ENCODE data around the gene OR6B3.

OR6B3 gene

GRCh38 chr2:240030379-240031094, 22.8 kb downstream of the OR6B3 start, which contains the start of gene OR6B2:
OR6B2 (minus strand) TSS chr2:240030429; CDS start chr2:240030429, 0 bp downstream.
- no peak within 1 kb of the TSS for H3K4me3 Mint-ChIP-seq
- no peaks in the 10 kb centered on the region for H3K4me1 Mint-ChIP-seq
- peaks cover 32 to 39% of the 10 kb centered on the region in 2 donors for H3K27me3 Mint-ChIP-seq
- no peak for DNase-seq
- no peaks in the 10 kb centered on the region for H3K36me3 Mint-ChIP-seq
- H3K27ac Mint-ChIP-seq: no peak within 1 kb of the TSS
- no peaks in the 10 kb centered on the region for H3K9me3 Mint-ChIP-seq
- ATAC-seq (replicated peaks): no peak

DNA sequence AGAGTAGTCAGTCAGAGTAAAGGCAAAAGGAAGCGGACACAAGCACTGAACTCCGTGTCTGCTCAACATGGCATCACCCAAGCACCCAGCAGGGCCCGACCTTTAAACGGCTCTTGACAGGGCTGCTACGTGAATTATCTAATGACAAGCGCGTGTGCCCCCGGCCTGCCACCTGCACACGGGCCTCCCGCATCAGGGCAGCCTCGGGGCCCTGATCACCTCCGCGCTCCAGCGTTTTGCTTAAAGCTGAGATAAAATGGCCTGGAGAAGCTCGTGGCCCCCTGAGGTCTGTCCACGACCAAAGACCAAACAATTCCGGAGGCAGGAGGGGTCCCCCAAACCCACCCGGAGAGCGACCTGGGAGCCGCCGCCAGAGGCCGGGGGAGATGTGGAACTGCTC, 28.6 kb downstream of the OR6B3 start:
- peaks cover 7 to 9% of the 10 kb centered on the region in 2 donors for H3K36me3 Mint-ChIP-seq
- ATAC-seq (replicated peaks) (peak; percentile 33 to 43), DNase-seq (no peak)
- H3K9me3 Mint-ChIP-seq: no peaks in the 10 kb centered on the region
- peak overlapping the region; percentile 98 for H3K27ac Mint-ChIP-seq
- H3K27me3 Mint-ChIP-seq: peaks cover 5 to 12% of the 10 kb centered on the region in 2 donors
- peaks cover 9 to 33% of the 10 kb centered on the region in 2 donors for H3K4me1 Mint-ChIP-seq
- H3K4me3 Mint-ChIP-seq: peak overlapping the region; percentile 90 to 94

DNA sequence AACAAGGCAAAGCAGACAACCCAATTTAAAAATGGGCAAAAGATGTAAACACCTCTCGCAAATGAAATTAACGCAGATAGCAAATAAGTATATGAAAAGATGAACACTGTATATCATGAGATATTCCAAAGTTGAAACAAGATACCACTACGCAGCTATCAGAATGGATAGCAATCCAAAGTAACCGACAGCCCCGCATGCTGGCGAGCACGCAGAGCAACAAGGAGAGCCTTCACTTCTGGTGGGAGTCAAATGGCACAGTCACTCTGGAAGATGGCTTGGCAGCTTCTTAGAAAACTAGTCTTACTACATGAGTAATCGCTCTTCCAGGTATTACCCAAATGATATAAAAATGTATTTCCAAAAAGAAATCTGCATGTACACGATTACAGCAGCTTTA, 29.5 kb downstream of the OR6B3 start:
- Mint-ChIP-seq H3K36me3 (peaks cover 12 to 14% of the 10 kb centered on the region in 2 donors), H3K4me1 (peaks cover 11 to 33% of the 10 kb centered on the region in 2 donors), H3K27me3 (peaks cover 0 to 6% of the 10 kb centered on the region in 2 donors), H3K9me3 (no peaks in the 10 kb centered on the region), H3K27ac (no peak overlapping the region), H3K4me3 (peak overlapping the region; percentile 90 to 94)
- ATAC-seq (replicated peaks) (no peak), DNase-seq (no peak)

GRCh38 chr2:240021488-240022104, 31.7 kb downstream of the OR6B3 start:
- Mint-ChIP-seq H3K27me3 (peaks cover 0 to 2% of the 10 kb centered on the region in 2 donors), H3K36me3 (peaks cover 32 to 34% of the 10 kb centered on the region in 2 donors), H3K9me3 (no peaks in the 10 kb centered on the region), H3K4me3 (no peak overlapping the region), H3K27ac (no peak overlapping the region), H3K4me1 (peaks cover 16 to 33% of the 10 kb centered on the region in 2 donors)
- ATAC-seq (replicated peaks) (peak; percentile 21 to 26), DNase-seq (peak; percentile 52)

DNA sequence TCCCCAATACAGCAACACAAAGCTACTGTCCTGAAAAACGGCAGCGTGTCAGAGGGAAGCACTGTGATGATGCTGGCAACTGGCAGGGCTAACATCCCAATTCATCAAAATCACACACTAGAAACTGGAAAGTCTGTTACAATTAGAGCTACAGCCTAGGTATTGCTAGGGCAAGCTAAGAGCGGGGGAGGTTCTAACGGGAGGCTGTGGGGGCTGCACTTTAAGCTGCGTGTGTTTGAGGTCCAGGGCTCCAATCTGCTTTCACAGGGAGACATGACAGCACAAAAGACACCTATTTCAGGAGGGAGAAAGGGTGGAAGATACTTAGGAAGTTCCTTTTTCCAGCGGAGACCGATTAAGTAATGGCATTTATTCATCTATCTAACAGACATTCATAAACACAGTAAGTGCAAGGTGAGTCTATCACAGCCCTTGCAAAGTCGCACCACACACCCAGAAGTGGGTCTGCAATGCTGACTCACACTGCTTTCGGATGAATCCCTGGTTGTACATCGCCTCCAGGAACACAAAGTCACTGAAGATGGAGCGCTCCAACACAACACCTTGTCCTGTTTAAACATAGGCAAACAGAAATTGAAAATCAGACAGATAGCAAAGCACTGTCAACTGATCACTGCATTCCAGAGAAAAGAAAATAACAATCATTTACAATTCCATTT, 35.1 kb downstream of the OR6B3 start:
- H3K36me3 Mint-ChIP-seq: peaks cover 40 to 54% of the 10 kb centered on the region in 2 donors
- no peak overlapping the region for H3K27ac Mint-ChIP-seq

GRCh38 chr2:240014327-240014726, 39.0 kb downstream of the OR6B3 start:
- Mint-ChIP-seq H3K4me1 (peaks cover 0 to 10% of the 10 kb centered on the region in 2 donors), H3K4me3 (no peak overlapping the region), H3K27me3 (no peaks in the 10 kb centered on the region), H3K27ac (peak overlapping the region; percentile 28), H3K9me3 (no peaks in the 10 kb centered on the region), H3K36me3 (peaks cover 42 to 66% of the 10 kb centered on the region in 2 donors)
- no peak for DNase-seq
- no peak for ATAC-seq (replicated peaks)

More for the DNA sequence above, 35.1 kb downstream of the OR6B3 start:
- ATAC-seq (replicated peaks) (no peak), DNase-seq (no peak)
- Mint-ChIP-seq H3K4me1 (peaks cover 16 to 18% of the 10 kb centered on the region in 2 donors), H3K27me3 (no peaks in the 10 kb centered on the region), H3K4me3 (no peak overlapping the region), H3K9me3 (no peaks in the 10 kb centered on the region)

DNA sequence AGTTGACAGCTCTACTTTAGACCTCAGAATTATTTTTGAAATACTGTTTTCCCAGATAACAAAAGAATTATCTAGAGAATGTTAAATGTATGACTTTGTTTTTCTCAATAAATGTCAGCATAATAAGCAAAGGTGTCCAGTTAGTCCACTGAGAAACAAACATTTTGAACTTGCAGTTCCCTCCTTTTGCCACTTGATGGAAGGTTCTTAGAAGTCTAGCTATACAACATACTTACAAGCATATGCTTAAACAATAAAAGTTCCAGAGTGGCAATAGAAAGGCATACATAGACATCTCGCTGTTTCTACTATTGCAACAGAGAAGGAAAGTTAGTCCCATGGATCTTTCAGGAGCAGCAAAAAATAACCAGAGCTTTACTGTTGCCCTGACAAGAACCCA, 40.0 kb downstream of the OR6B3 start:
- Mint-ChIP-seq H3K4me1 (peaks cover 0 to 7% of the 10 kb centered on the region in 2 donors), H3K27ac (no peak overlapping the region), H3K4me3 (no peak overlapping the region), H3K9me3 (no peaks in the 10 kb centered on the region), H3K27me3 (no peaks in the 10 kb centered on the region), H3K36me3 (peaks cover 37 to 67% of the 10 kb centered on the region in 2 donors)
- DNase-seq (no peak), ATAC-seq (replicated peaks) (no peak)

DNA sequence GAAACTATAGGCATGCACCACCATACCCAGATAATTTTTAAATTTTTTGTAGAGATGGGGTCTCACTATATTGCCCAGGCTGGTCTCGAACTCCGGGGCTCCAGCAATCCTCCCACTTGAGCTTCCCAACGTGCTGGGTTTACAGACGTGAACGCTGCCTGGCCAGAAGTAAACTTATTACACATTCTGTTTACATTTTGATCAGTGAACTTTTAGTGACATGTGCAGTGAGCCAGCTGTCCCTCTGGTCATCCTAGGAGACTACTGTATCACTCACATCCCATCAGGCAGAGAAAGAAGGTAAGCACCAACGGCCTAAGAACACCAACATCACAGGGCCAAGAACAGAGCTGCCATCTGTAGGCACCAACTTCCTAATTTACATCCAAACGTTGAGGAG, 50.3 kb downstream of the OR6B3 start:
- Mint-ChIP-seq H3K4me1 (no peaks in the 10 kb centered on the region), H3K36me3 (peaks cover 28 to 53% of the 10 kb centered on the region in 2 donors), H3K4me3 (no peak overlapping the region), H3K9me3 (no peaks in the 10 kb centered on the region), H3K27ac (no peak overlapping the region), H3K27me3 (no peaks in the 10 kb centered on the region)
- no peak for ATAC-seq (replicated peaks)
- DNase-seq: no peak

DNA sequence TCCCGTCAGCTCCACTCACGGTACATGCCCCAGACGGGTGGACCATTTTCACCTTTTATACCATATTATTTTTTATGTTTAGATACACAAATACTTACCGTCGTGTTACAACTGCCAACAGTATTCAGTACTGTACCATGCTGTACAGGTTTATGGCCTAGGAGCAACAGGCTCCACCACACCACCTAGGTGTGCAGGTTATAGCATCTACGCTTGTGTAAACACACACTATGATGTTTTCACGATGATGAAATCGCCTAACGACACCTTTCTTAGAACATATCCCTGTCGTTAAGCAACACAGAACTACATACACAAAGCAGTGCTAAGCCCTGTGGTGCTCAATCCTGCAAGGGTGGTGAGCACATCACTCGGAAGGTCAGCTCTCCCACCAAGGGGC, 52.6 kb downstream of the OR6B3 start:
- Mint-ChIP-seq H3K9me3 (no peaks in the 10 kb centered on the region), H3K36me3 (peaks cover 34 to 52% of the 10 kb centered on the region in 2 donors), H3K4me3 (no peak overlapping the region), H3K4me1 (no peaks in the 10 kb centered on the region), H3K27ac (no peak overlapping the region), H3K27me3 (no peaks in the 10 kb centered on the region)
- ATAC-seq (replicated peaks): no peak
- no peak for DNase-seq

DNA sequence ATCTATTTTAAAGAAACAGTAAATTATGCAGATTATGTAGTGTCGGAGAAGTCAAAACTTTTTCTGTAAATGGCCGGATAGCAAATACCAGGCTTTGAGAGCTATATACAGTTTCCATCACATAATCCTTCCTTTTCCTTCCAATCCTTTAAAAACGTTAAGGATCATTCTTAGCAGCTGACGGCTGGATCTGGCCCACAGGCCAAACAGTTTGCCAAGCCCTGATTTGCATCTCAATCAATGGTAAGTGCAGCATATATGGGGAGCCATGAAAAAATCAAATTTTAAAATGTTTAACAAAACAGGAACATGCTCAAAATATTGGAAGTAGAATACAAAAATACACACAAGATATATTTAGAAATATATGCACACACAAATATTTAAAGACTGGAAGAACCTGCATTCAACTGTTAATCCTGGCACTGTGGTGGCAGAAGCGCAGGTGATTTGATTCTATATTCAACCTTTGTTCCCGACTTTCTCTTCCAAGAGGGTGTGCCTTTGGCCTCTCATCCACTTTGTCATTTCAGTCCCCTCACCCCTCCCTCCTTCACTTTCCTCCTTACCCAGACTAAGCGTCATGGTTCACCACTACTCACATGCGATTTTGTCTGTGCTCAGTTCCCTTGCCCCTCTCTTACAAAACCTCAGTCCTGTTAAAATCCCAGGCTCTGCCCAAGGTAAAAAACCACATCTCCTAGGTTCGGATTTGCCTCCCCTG, 55.5 kb downstream of the OR6B3 start:
- no peaks in the 10 kb centered on the region for H3K4me1 Mint-ChIP-seq
- no peak for ATAC-seq (replicated peaks)
- peaks cover 41 to 51% of the 10 kb centered on the region in 2 donors for H3K36me3 Mint-ChIP-seq
- no peak overlapping the region for H3K4me3 Mint-ChIP-seq
- H3K27me3 Mint-ChIP-seq: no peaks in the 10 kb centered on the region
- no peak for DNase-seq
- no peaks in the 10 kb centered on the region for H3K9me3 Mint-ChIP-seq
- no peak overlapping the region for H3K27ac Mint-ChIP-seq

All from stimulated activated naive B cell treated with anti-CD40 and anti-IgM and Interleukin-4, amounts not matched to agents 10 μg/mL and 1 μg/mL and 100 μg/mL, for 72 hours (primary cell).